8988T (cell line): Measurements from ENCODE around the gene DYNC1H1.

Source experiments
- DNase-seq: peaks from one replicate; pipeline ENCODE4 v3.0.0; 2011

The DYNC1H1 gene

DNA sequence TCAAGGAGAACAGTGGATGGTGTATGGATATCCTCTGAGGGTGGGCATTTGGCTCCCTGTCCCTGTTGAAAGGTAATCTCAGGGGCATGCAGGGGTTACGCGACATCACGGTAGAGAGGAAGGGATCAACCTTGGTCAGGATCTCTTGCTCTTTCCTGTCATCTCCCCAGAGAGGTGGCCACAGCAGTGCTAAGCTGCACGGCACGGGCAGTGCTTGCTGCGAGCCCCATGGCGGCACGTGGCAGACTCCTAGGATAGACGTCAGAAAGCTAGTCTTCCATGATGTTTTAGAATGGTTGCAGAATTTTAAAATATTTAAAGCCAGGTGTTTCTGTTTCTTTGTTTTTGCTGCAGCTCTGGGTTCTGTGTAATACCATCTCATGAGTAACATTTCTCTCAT, 41.0 kb downstream of the DYNC1H1 start:
- DNase-seq = no peak

DNA sequence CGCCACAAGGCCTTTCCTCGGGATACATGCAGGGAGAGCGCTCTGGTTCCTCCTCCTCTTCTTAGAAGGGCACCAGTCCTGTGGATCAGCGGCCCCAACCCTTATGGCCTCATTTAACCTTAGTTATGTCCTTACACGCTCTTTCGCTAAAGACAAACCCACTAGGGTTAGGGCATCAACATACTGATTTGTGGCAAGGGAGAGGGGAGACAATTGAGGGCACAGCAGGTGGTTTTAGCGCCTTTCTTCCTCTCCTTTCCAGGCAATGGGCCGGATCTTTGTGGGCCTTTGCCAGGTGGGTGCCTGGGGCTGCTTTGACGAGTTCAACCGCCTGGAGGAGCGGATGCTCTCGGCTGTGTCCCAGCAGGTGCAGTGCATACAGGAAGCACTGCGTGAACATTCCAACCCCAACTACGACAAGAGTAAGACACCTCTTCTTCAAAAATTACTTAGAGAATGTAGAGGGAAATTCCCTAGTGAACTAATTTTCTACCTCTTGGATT, 43.6 kb downstream of the DYNC1H1 start:
- no peak for DNase-seq

DNA sequence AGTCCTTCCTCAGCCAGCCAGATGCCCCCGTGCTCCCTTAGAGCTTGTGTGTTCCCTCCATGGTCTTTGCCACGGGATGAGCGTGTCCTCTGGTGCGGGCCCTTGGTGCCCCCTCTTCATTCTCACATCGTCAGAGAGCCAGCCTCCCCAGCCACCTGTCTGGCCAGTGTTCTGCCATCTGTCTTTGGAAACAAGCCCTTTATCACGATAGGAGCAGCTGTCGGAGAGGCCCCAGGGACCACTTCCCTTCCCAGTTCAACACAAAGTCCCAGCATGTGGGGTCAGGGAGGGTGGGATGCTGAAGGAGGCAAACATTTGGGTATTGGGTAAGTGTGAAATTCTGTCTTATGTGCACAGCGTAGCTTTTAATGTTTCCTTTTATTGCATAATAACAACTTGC, 44.5 kb downstream of the DYNC1H1 start:
- DNase-seq = no peak

DNA sequence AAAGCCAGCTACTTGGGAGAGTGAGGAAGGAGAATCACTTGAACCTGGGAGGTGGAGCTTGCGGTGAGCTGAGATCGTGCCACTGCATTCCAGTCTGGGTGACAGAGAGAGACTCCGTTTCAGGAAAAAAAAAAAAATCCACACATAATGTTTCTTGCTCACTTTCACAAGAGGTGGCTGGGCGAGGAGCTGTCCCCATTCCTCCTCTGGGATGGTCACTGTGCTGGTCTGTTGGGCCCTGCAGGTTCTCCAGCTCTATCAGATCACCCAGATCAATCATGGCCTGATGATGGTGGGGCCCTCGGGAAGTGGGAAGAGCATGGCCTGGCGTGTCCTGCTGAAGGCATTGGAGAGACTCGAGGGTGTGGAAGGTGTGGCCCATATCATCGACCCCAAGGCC, 47.3 kb downstream of the DYNC1H1 start:
- no peak for DNase-seq

GRCh38 chr14:102012336-102012735, 48.0 kb downstream of the DYNC1H1 start:
- DNase-seq = no peak

DNA sequence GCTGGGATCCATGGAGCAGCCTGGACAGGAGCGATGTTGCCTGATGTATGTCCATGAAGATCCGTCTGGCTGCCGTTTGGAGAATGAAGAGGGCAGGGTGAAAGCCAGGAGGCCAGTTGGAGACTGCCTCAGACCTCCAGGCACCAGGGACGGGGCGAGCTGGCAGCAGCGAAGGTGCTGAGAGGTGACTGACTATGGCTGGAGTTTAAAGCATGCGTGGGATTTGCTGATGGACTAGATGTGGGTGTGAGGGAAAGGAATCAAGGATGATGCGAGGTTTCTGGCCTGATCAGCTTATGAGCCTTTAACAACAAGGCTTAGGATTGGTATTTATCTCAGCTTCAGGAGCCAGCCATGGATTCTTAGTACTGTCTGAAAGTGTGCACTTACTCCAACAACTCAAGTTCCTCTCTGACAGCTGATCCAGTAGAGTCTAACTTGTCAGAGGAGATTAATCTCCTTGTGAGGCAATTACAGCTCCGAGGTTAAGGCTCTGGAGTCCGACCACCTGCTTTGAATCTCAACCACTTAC, 49.4 kb downstream of the DYNC1H1 start:
- DNase-seq = no peak

- no peak for DNase-seq
These were observed 50.8 kb downstream of the DYNC1H1 start for GRCh38 chr14:102015045-102015685.

GRCh38 chr14:102015771-102016170, 51.4 kb downstream of the DYNC1H1 start:
- DNase-seq = no peak

GRCh38 chr14:102016420-102017090, 52.2 kb downstream of the DYNC1H1 start:
- no peak for DNase-seq

GRCh38 chr14:102018251-102018650, 53.9 kb downstream of the DYNC1H1 start:
- DNase-seq = no peak

DNA sequence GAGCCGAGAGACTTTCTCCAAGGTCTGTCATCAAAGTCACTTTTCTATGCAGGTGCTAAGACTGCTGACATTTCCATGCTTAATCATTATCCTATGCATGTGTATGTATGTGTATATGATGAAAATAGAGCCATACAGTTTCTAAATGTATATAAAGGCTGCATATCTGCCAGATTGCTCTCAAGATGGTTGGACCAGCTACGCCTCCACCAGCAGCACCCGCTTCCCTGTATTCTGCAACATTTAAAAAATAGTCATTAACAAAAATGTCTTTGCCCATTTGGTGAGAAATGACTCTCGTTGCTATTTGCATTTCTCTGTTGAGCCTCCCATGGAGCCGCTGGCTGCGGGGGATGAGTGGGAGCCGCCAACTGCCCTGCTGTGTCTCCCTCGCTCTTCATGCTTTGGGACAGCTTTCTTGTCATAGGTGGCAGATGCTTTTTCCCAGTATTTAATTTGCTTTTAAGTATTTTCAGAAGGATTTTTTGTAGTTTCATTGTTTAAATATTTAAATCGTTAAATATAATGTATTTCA, 54.7 kb downstream of the DYNC1H1 start:
- DNase-seq = no peak

DNA sequence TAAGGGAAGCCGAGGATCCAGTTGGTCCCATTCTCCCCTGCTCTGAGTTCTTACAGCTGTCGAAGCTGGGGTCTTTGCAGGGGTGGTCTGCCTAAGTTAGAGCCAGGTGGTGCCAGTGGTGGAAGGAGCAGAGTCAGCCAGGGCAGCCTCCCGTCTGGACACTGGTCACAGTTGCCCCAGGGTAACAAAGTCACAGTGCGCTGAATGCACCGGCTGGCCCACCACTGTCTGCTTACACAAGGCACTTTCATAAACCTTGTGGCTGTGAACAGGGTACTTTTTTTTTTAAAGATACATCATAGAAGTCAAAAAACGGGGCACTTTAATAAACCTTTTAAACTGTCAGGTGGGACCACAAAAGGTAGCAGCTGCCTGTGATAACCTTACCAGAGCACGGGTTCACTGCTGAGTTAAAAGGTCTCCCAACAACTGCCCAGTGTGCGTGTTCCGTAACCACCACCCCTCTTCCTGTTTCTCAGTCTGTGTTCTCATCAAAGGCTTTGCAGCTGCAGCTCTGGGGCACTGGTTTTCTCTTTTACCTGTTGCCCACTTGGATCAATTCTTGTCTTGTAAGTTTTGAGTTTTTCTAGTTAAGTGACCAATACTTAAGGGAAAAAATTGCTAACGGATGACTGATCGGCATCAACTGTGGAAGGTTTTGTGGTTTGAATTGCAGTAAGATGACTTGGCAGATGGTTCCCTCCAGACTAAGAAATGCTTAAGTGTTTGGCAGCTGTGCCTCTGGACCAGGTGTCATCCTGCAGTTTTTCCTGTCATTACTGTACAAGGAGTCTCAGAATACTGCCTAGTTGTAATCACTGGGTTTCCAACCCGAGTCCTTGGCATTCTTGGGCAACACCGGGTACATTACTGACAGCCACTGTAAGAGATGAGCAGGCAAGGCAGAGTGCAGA, 55.9 kb downstream of the DYNC1H1 start:
- DNase-seq = no peak

GRCh38 chr14:102026934-102027333, 62.6 kb downstream of the DYNC1H1 start:
- DNase-seq = no peak

DNA sequence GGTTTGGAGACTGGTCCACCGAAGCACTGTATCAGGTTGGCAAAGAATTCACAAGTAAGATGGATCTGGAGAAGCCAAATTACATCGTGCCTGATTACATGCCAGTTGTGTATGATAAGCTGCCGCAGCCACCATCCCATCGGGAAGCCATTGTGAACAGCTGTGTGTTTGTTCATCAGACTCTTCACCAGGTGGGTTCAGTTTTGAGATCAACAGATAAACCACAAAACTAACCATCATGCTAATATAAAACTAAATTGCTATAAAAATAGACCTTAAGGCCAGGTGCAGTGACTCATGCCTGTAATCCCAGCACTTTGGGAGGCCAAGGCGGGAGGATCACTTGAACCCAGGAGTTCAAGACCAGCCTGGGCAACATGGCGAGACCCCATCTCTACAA, 63.6 kb downstream of the DYNC1H1 start:
- DNase-seq = no peak

GRCh38 chr14:102028733-102029132, 64.4 kb downstream of the DYNC1H1 start:
- no peak for DNase-seq

- no peak for DNase-seq
These were observed 65.6 kb downstream of the DYNC1H1 start for GRCh38 chr14:102029956-102030355.

- no peak for DNase-seq
These were observed 68.9 kb downstream of the DYNC1H1 start for GRCh38 chr14:102033241-102033640.

GRCh38 chr14:102034301-102034700, 69.9 kb downstream of the DYNC1H1 start:
- DNase-seq = no peak

DNA sequence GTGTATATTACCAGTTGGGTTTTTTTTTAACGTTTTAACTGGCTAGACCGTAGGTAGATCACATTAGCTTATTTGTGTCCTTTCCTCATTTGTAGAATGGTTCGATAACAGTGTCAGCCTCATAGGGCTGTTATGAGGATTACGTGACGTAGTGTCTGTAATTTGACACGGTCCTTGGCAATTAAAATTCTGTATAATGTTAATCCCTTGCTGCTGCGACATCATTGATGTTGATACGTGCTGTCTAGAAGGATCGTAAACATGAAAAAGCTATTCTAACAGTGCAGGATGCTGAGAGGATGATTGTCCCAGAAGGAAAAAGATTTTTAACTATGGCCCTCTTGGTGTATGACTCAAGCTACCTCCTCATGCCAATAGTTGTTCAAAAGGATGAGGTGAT, 71.5 kb downstream of the DYNC1H1 start:
- no peak for DNase-seq

- no peak for DNase-seq
These were observed 73.3 kb downstream of the DYNC1H1 start for GRCh38 chr14:102037686-102038085.

DNA sequence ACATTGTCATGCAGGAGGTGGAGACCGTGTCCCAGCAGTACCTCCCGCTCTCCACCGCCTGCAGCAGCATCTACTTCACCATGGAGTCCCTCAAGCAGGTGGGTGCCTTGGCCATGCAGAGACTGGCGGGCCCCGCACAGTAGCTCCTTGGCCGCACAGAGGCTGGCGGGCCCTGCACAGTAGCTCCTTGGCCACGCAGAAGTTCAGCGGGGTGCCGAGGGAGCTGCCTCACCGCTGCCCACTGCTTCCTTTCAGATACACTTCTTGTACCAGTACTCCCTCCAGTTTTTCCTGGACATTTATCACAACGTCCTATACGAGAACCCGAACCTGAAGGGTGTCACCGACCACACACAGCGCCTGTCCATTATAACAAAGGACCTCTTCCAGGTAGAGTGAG, 74.8 kb downstream of the DYNC1H1 start:
- DNase-seq = no peak

DNA sequence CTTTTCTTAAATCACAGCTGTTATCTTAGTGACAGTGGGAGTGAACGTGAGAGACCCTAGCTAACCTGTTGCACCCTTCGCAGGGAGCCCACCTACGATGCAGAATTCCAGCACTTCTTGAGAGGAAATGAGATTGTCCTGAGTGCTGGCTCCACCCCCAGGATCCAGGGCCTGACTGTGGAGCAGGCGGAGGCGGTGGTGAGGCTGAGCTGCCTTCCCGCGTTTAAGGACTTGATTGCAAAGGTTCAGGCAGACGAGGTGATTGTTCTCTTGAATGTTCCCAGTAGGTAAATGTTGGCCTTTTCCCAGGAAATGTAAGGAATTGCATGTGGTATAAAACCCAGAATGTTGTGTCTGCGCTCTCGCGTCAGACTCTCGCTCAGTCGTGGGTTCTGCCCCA, 75.8 kb downstream of the DYNC1H1 start:
- no peak for DNase-seq

GRCh38 chr14:102042699-102043098, 78.3 kb downstream of the DYNC1H1 start:
- DNase-seq = no peak
